ENCODE results near the gene GSG1L. TPM values are rescaled to one million over a fixed set of nuclear protein-coding genes. Genes with fewer than 3 reads are reported as not detected.

Gene GSG1L
- total RNA-seq, 4 donors from 2014 or later = not detected

- TF ChIP-seq, protein P1, sequence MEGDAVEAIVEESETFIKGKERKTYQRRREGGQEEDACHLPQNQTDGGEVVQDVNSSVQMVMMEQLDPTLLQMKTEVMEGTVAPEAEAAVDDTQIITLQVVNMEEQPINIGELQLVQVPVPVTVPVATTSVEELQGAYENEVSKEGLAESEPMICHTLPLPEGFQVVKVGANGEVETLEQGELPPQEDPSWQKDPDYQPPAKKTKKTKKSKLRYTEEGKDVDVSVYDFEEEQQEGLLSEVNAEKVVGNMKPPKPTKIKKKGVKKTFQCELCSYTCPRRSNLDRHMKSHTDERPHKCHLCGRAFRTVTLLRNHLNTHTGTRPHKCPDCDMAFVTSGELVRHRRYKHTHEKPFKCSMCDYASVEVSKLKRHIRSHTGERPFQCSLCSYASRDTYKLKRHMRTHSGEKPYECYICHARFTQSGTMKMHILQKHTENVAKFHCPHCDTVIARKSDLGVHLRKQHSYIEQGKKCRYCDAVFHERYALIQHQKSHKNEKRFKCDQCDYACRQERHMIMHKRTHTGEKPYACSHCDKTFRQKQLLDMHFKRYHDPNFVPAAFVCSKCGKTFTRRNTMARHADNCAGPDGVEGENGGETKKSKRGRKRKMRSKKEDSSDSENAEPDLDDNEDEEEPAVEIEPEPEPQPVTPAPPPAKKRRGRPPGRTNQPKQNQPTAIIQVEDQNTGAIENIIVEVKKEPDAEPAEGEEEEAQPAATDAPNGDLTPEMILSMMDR (IDR thresholded peaks at IDR 0.05) = no peak
- DNase-seq (ENCODE audit: low spot score) = no peak
- no peak for ATAC-seq (ENCODE audit: low FRiP score)
Observed at GRCh38 chr16:27921134-27921533, 142.4 kb downstream of the GSG1L start.

- ATAC-seq (ENCODE audit: low FRiP score) = no peak
- TF ChIP-seq, protein P1 (IDR thresholded peaks at IDR 0.05) = no peak
- DNase-seq (ENCODE audit: low spot score) = no peak
Observed at GRCh38 chr16:27920391-27920891, 143.1 kb downstream of the GSG1L start.

DNA sequence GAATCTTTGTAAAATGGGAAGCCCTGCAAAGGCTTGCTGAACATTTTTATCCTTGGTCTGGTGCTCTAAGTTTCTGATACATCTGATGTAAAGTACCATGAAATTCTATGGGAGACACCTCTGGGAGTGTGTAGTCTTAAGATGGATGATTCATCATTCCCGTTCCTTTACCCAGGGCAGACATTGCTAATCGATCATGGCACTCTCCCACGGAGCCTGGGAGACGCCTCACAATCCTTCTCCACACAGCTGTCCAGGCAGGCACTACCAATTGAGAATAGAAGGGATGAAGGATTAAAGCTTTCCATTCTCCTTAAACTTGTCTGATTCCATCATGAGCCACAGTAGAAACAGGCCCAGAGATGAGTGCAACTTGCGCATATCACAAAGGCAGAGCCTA is 144.8 kb downstream of the GSG1L start:
- no peak for ATAC-seq (ENCODE audit: low FRiP score)
- TF ChIP-seq, protein P1 (IDR thresholded peaks at IDR 0.05) = no peak
- DNase-seq (ENCODE audit: low spot score) = no peak

DNA sequence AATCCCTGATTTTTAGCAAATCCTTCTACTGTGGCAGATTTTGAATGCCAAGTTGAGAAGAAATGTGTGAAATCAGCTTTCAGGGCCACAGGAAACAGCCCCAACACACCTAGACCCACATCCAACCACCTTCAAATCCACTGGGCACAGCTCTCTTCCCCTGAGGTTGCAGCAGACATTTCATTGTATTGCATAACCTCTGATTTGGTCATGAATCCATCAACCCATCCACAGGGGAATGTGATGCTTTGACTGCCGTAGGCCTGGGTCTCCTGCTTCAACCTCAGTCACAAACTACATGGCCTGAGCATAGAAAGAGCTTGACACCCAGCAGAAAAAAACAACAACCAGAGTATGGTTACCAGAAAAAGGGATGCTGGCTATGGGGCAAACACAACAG is 145.6 kb downstream of the GSG1L start:
- DNase-seq (ENCODE audit: low spot score) (no peak), ATAC-seq (ENCODE audit: low FRiP score) (no peak)
- TF ChIP-seq, protein P1 (IDR thresholded peaks at IDR 0.05) = no peak

DNA sequence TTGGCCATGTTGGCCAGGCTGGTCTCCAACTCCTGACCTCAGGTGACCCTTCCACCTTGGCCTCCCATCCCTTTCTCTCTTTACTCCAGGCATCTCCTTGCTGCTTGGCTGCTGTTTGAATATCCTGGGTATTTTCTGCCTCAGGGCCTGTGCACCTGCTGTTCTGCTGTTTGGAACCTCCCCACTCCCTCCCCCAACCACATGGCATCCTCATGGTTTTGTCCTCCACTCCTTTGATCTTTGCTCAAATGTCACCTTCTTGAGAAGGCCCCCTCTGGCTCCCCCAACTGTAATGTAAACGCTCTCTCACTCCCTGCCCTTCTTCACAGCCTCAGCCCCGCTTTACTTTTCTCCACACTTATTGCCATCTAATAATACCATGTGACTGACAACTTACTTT is 152.0 kb downstream of the GSG1L start:
- TF ChIP-seq, protein P1 (IDR thresholded peaks at IDR 0.05) = no peak
- no peak for ATAC-seq (ENCODE audit: low FRiP score)
- no peak for DNase-seq (ENCODE audit: low spot score)

DNA sequence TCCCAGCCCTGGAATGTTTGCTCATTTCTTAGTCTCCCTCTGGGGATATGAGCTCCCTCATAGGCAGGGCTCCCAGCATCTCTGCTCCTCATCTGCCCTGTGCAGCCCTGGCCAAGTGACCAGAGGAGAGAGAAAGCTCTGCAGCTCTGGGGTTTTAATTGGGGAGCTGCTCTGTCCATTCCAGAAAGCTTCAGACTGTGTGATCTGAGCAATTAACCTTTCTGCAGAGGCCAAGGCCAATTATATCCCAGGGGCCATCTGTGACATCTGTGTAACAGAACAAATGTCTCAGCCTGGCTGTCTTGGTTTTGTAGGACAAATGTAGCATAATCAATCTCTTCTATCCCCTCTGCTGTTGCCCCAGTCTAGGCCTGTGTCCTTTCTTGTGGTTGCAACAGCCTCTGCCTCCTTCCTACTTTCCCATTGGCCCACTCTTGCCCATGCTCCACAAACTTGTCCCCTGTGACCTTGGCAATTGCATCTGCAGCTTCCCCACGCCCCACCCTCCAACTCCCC is 156.0 kb downstream of the GSG1L start:
- TF ChIP-seq, protein P1 (IDR thresholded peaks at IDR 0.05) = no peak
- DNase-seq (ENCODE audit: low spot score) (no peak), ATAC-seq (ENCODE audit: low FRiP score) (no peak)

- DNase-seq (ENCODE audit: low spot score) = no peak
- no peak for ATAC-seq (ENCODE audit: low FRiP score)
- TF ChIP-seq, protein P1 (IDR thresholded peaks at IDR 0.05) = no peak
Observed at GRCh38 chr16:27906883-27907282, 156.6 kb downstream of the GSG1L start.

All from omental fat pad (tissue), 4 donors.